ENCODE data around the gene NDST1. TPM values are rescaled to one million over a fixed set of nuclear protein-coding genes. Genes with fewer than 3 reads are reported as not detected.

NDST1 gene
- total and polyA plus RNA-seq, 2 of the 8 experiments (the other 6 are each of a cell fraction or from before 2014, with no cell fraction given) = 27.0 to 72.0 TPM

GRCh38 chr5:150534811-150535210, 26.9 kb downstream of the NDST1 start (continued):
- TF ChIP-seq EGR1 (IDR thresholded peaks at IDR 0.05; ENCODE audit: borderline replicate concordance, low read depth, low read length) (no peak), RNF2 (IDR thresholded peaks at IDR 0.05; ENCODE audit: borderline replicate concordance, low read depth, low read length, missing control alignments, poor library complexity, severe bottlenecking) (no peak), POLR2AphosphoS5 (IDR thresholded peaks at IDR 0.05; ENCODE audit: low read depth, low read length) (no peak)
